HEK293T (cell line): ENCODE data around the gene TEF.

Source experiments
- BHLHE40 ChIP-seq: fragments of 450-650 bp; IDR thresholded peaks from 2 replicates; pipeline ENCODE4 v1.6.1; 2016; ENCODE audit warnings: mild to moderate bottlenecking, moderate library complexity, borderline replicate concordance
- FOXA1 ChIP-seq: fragments of 450-650 bp; IDR thresholded peaks from 2 replicates; pipeline ENCODE4 v1.6.1; 2016; ENCODE audit warnings: mild to moderate bottlenecking
- FOXM1 ChIP-seq: fragments of 450-650 bp; IDR thresholded peaks from 2 replicates; pipeline ENCODE4 v1.6.1; 2017; ENCODE audit warnings: mild to moderate bottlenecking, borderline replicate concordance
- HDGF ChIP-seq: fragments of 450-650 bp; IDR thresholded peaks from 2 replicates; pipeline ENCODE4 v1.6.1; 2017; ENCODE audit warnings: antibody characterized with exemption, borderline replicate concordance
- L3MBTL2 ChIP-seq: fragments of 450-650 bp; conservative IDR thresholded peaks from 2 replicates; pipeline ENCODE4 v1.6.1; 2016; ENCODE audit warnings: mild to moderate bottlenecking
- NFRKB ChIP-seq: fragments of 450-650 bp; IDR thresholded peaks from 2 replicates; pipeline ENCODE4 v1.6.1; 2016; ENCODE audit warnings: mild to moderate bottlenecking, moderate library complexity
- SP1 ChIP-seq: fragments of 450-650 bp; IDR thresholded peaks from 2 replicates; pipeline ENCODE4 v1.6.1; 2017
- SUZ12 ChIP-seq: fragments of 450-650 bp; IDR thresholded peaks from 2 replicates; pipeline ENCODE4 v1.6.1; 2016; ENCODE audit warnings: mild to moderate bottlenecking

DNA sequence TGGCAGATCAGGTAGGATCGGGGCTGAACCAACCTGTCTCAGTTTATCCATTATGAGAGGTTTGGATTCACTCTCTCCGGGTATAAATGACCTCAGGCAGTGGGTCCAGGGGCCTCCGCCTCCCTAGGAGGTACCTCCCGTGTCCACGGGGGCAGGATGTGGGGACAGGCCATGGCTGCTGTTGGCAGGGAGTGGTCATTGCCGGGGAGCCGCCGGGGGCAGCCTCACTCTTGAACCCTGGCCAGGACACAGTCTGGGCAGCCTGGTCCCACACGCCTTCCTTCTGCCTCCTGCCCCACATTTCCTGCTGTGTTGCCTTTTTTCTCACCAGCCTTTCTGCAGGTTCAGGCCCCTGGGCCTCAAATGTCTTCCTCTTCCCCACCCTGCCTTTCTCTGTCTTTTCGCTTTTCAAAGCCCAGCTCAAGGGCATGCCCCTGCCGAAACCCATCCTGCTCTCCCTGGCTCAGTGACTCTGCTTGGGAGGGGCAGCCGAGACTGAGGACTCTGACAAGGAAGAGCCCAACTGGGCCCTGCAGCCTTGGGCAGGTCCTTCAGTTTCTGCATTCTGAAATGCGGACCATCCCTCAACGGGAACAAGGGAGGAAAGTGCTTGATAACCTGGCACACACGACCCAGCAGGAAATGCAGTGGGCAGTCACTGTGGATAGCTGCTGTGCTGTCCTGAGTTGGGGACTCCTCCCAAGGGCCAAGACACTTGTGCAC is 49.4 kb upstream of the TEF start:
- TF ChIP-seq BHLHE40 (no peak), HDGF (no peak), FOXA1 (no peak), SP1 (no peak), SUZ12 (no peak), L3MBTL2 (no peak), NFRKB (no peak), FOXM1 (no peak)
